ENCODE results near the gene POU4F1.

Gene POU4F1

DNA sequence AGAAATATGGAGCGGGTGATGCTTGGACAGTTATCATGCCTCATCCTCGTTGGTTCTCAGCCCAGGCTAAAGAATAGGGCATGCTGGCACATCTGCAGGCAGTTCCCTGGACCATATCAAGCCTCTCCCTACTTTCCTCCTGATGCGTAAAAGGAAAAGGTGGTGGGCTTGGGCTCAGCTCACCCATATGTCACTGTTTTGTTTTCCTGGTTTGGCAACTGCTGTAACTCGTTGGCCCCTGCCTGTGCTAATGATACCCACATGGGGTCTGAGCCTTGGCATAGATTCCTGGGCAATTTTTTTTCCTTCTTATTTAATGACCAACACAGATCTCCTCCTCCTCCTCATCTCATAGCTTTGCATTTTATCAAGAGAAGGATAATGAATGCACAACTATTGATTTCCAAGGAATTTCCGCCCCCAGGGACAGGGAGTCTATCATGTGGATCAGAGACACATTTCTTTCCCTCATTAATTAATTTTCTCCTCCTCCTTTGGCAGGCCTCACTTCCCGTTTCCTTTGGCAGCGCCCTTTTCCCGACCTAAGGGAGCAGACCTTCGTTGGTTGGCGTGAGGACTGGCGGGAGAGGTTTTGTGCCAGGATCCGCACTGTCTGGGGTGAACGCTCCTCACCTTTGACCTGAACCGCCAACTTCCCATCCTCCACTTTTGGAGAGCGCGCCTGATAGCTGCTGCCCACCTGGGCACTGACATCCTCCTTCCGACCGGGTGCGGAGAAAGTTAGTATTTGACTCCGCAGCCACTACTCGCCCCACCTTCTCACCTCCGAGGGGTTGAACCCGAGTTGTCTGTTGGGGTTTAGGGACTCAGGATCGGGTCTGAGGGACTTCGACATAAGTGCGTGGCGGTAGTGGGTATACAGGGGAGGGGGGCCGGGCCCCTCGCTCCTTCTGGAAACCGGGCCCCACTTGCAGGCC is 3.4 kb upstream of the POU4F1 start:
- DNase-seq (ENCODE audit: low read depth, low spot score) = no peak

DNA sequence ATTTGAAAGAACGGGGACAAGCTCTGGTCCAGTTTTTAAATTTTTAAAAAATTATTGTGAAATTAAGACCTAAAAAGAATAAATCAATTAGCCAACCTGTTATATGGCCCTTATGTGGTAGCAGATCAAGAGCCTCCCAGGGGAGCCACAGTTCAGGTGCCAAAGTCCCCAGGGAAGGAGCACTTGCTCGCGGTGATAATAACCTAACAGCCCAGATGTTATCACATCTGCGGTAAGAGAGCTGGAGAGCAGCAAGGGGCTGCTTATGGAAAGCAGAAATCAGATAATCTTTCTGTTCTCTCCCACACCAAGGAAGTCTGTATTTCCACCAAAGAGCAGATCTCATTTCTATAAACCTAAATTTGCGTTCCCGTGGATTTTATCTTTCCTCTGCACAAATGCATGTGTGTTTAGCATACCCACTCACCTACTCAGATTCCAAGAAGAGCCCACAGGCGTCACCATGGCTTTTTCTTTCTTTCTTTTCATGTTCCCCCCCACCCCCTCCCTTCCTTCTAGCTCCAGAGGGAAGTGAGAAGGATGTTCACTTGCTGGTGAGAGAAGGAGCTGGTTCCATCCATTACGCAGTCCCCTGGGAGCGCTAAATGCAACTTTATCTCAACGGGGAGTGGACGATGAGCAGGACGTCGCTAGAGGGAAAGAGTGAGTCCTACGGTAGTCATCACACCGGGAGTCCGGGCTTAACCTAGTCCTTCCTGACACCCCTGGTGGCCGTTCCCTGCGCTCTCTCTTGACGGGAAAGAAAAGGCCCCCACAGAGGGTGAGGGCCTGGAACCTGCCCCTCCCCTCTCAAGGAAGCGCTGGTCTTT is 1.6 kb upstream of the POU4F1 start:
- DNase-seq (ENCODE audit: low read depth, low spot score) = peak; percentile 64

DNA sequence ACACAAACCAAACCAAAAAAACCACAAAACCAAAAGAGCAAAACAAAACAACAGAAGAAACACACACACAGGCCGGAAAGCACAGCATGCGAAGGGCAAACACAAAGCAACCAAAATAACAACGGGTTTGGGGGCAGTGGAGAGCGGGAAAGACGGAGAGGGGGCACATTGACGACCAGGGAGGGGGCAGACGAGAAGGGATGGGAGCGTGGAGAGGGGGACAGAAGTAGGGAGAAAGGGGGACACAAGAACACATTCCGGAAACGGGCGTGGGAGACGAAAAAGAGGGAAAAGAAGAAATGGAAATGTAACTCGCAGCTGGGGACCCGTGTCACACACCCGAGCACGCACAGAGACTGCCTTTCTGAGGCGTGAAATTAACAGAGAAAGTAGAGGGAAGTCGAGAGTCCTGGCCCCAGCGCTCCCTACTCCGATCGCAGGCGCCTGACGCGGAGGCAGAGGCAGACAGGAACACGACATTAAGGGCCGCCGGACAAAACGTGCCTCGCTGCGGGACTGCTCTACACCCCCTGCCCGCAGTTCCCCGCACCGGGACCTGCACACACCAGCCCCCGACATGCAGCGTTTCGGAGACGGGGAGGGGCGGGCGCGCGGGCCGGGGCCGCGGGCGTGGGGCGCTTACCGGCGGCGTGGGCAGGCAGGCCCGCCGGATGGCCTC is 652 bp downstream of the POU4F1 start:
- DNase-seq (ENCODE audit: low read depth, low spot score) = peak; percentile 38

DNA sequence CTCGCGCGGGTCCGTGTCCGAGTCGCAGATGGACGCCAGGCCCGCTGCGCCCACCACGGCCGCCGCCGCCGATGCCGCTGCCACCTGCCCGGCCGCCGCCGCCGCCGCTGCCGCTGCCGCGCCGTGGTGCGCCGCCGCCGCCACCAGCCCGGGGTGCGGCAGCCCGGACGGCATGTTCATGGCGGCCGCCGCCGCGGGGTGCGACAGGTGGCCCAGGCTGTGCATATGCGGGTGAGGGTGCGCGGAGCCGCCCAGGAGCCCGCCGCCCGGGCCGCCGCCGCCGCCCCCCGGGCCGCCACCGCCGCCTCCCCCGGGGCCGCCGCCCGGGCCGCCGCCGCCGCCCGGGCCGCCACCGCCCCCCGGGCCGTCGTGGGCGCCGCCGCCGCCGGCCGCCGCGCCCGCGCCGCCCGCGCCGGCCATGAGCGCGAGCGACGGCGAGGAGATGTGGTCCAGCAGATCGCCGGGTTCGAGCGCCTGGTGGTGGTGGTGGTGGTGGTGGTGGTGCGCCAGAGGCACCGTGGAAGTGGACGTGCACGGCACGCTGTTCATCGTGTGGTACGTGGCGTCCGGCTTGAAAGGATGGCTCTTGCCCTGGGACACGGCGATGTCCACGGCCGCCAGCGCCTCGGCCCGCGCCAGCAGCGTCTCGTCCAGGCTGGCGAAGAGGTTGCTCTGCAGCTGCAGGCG is 1.3 kb downstream of the POU4F1 start:
- DNase-seq (ENCODE audit: low read depth, low spot score) = no peak

DNA sequence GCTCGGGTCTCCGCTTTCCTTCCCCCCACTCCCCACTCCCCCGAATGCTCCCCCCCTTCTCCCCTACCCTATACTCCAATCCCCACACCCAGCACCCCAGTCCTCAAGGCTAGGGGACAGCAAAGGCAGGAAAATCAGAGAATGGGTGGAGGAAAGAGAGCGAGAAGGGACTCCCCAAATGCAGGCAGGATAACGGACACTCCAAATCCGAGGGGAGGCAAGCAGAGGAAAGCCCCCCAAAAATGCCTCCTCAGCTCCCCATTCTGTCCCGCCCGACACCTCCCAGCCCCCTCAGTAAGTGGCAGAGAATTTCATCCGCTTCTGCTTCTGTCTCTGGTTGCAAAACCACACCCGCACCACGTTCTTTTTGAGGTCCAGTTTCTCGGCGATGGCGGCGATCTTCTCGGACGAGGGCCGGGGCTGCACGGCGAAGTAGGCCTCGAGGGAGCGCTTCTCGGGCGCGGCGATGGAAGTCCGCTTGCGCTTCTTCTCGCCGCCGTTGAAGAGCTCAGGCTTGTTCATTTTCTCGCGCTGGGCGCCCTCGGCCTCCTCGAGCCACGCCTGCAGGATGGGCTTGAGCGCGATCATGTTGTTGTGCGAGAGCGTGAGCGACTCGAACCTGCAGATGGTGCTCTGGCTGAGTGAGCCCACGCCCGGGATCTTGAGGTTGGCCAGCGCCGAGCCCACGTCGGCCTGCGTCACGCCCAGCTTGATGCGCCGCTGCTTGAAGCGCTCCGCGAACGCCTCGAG is 2.1 kb downstream of the POU4F1 start:
- DNase-seq (ENCODE audit: low read depth, low spot score) = peak; percentile 39

DNA sequence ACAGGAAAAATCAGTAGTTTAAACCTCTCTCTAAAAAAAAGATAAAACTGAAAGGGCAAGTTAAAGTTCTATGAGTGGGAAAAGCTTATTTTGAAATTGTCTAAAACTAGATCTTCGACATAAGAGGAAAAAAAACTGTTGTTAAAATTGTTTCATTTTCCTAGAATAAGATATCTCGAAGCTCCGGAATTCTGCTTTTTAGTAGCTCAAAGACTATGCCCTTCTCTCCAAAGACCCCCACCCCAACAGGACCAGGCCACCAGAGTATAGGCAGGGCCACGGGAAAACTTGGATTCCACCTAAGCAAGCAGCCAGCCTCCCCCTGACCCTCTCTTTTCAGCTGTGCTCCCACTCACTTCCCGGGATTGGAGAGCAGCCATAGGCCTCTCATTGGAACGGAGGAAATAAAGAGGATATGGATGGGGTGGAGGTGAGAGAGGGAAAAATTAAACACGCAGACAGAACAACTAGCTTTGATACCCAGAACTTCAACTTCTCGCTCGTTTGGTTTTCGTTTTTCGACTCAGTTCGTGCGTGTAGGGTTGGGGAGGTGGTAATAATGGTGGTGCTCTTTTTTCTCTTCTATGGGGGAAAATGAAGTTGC is 3.0 kb downstream of the POU4F1 start:
- peak; percentile 10 for DNase-seq (ENCODE audit: low read depth, low spot score)

DNA sequence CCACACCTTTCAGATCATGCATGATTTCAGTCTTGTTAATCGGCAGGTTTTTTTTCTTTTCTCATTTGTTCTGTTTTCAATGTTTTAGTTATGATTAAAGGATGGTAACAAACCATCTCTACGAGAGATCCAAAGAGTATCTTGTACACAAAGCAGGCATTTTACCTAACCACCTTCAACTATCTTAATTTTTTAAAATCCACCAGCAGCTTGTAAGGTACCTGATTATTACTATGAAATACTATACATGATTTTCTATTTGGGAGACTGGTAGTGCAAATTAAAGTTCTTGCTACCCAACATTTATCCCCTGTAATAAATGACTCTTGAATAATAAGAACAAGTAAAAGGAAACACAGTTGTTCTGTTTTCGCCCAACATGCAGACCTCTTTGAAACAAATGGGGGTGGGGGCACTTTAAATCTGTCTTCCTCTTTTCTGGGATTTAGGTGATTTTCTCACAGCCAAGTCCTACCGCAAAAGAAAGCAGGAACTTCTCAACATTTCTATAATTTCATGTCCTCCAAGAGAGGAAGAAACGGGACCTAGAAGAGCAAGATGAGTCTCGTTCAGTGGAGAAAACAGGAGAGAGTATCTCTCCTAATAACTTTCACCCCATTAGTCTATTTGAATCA is 3.6 kb downstream of the POU4F1 start:
- DNase-seq (ENCODE audit: low read depth, low spot score) = no peak

DNA sequence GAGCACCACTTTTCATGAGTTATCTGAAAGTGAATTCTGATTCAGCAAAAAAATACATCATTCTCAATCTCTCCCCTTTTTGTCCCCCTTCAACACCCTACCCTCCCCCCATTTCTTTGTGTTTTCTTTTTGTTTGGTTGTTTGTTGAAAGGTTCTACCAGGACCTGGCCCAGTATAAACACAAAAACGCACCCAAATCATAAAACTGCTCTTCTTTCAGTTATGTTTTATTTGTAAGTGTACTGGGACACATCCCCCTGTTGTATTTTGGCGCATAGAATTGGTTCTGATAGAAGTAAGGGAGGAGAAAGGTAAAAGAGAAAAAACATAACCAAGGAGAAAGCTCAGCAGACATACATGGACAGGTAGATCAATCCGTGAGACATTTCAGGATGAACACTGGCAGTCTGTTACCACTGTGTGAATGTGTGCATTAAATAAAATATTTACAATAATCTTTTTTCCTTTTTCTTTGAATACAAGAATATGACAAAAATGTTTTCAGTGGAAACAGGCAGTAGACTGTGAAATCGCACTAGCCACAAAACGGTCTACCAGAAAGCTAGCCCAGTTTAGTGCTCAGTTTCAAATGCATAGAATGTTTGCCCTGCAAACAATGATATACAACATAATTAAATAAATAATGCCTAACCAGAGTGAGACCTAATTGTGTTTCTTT is 4.2 kb downstream of the POU4F1 start:
- no peak for DNase-seq (ENCODE audit: low read depth, low spot score)

DNA sequence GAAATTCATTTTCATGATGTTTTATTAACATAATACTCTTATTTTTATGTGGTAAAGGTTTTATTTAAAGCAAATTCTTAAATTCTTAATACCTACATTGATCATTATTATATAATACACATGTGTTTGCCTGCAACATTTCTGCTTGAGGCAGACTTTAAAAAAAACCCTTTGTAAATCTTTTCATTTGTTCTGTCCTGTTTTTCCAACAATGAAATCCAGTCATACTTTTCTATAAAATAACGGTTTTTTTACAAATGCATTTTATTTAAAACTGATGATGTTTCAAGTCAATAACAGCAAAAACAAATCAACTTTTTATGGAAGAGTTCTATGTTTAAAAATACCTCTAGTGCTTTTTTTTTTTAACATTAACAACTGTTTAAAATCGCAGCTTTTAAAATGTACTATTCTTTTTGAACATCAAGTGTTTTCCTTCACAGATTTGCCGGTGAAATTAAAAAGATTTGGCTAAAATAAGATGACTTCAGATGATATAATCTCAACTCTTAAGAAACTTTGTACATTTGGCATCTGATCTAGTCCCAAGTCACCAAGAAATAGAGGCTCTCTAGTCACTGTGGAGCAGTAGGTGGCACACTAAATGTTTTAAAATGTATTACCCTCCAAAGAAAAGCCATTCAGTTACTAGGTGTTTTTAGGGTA is 5.1 kb downstream of the POU4F1 start:
- no peak for DNase-seq (ENCODE audit: low read depth, low spot score)

DNA sequence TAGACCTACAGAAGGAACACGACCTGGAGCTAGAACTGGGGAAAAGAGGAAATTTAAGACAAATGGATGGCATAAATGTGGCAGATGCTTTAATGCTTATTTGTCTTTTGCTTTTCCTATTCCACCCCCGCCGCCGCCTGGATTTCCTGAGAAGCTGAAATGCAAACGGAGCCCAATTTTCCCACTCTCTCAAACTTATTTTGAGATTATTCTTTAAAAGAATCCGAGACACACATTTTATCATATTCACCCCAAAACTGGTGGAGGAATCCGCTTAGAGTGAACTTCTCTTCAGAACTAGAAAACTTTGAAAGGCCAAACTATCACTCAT is 5.8 kb downstream of the POU4F1 start:
- peak; percentile 13 for DNase-seq (ENCODE audit: low read depth, low spot score)

DNA sequence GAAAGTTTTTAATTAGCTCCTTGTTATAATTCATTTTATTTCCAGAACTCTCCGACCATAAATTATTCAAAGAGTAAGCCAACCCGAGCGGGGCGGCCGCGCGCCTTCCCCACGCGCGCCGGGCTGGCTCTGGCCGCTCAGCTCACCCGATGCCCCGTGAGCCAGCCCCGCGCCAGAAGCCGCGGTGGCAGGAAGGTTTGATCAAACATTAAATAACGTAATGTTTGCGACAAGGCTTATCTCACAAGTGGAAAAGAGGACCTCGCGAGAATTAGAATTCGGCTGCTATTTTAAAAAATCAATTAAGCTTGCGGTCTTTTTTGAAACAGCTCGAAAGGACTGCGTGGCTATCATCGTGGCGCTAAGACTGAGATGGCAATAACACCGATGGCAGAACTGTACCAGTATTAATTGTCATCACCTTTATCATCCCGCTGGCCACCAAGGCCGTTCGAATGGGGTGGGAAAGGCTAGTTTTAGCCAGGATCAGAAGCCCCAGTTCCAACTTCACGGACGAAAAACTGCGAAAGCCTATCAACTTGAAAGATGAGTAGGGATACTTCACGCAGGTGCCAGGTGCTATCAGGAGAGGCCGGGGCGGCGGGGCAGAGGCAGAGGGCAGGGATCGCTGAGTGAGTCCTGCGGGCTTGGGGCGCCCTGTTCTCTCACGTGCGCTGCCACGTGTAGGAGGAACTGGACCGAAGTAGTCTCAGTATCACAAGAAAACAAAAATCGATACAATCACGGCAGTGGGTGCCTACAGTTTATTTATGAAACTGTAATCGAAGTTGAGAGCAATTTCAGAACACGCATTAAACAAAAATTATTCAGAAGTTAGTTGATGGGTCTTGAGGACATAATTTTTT is 6.4 kb downstream of the POU4F1 start:
- peak; percentile 39 for DNase-seq (ENCODE audit: low read depth, low spot score)

DNA sequence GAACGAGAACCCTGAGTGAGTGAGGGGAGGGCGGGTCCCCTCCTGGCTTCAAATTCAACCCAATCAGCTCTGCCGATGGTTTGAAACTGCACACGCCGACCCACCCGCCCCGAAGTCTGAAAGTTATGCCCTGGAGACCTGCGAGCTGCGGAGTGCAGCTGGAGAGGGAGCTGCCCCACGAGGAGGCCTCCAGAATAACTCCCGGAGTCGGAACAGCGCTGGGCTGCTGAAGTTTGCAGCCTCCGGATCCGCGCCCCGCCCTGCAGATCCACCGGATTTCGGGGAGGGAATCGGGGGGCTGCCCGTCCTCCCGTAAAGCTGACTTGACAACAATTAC is 7.0 kb downstream of the POU4F1 start:
- DNase-seq (ENCODE audit: low read depth, low spot score) = no peak

DNA sequence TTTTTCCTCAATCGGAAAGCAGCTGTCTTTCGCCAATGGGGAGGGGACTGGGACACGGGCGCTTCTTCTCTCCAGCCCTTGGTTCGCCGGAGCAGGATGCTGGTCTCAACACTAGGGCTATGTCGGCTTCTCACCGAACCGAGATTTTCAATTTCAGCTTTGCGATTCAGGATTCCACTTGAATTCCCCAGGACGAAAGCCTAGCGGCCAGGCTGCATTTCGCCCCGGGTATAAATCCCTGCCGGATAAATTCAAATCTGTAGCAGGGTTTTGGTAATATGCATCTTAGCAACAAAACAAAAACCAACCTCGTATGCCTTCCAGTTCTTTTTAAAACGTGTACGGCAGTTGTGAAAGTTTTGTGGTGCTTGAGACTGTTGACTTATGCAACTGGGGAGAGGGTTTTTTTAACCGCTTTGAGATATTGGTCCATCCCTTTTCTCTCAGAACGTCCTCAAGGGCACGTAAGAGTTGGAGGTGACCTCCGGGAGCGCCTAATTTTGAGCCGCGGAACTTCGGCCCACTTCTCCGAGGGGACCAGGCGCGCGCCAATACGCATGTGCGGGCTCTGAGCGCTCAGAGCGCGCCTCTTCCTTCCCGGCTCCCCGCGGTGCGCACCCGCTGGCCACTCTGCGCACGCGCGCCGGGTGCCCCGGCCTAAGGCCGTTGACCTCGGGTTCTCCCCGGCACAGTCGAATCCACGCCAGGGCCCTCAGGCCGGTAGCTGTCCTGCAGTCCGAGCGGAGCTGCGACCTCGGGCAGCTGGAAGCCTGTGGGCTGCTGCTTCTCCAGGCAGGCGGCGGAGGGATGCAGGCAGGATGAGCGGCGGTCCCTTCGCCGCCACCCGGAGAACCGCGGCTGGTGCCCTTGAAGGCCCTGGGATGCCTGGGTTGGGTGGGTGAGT is 7.6 kb downstream of the POU4F1 start:
- peak; percentile 78 for DNase-seq (ENCODE audit: low read depth, low spot score)

DNA sequence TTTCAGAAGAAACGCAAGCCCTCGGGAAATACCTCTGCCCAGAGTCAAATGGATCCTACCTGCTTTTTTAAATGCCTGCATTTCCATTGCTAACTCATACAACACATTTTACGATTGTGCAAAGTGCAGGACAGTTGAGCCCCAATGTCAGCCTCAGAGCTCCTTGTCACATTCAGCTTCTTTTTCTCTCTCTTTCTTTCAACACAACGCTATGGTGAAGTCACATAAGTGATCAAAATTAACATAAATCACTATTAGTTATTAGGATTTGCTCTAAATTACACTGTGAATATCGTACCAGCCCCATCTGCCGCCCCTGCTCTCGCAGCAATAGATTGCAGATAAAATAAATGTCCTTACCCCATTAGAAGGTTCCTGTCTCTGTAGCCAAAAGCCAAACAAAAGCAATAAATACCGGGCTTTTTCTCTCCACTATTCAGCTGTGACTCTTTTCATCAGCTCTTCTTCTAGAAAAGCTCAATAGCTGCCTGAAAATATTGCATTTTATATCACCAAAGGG is 8.8 kb downstream of the POU4F1 start:
- no peak for DNase-seq (ENCODE audit: low read depth, low spot score)

DNA sequence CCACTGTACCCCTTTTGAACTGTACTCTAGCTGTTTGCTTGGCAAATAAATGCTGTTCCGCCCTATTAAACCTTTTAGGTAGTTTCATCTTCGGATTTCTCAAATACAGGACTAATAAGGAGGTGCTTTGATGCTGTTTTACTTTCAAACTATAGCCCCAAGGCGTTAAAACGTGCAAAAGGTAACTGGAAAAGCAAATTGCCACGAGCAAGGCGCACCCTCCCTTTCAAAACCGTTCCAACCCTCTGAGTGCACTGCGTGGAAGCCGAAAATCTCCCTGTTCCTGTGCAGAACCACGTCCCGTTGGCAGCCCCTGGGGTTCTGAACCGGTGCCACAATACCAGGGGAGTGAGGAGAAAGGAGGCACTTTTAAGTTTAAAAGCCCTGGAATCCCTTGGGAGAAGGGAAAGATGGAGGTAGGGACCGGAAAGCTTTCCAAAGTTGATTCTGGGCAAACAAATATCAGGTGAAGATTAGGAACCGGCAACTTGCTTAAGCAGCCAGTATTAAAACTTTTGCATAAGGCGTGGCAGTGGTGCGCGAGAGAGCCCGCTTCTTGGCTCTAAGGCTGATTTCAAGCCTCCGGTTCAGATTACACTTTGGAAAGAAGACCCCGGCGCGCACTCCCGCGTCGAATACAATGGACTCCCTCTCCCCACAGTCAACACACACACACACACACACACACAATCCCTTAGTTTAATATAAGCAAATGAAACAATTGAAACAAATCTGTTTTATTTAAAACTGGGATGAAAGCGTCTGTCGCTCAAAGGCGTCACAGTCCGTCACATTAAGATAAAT is 9.5 kb downstream of the POU4F1 start:
- DNase-seq (ENCODE audit: low read depth, low spot score) = peak; percentile 63

DNA sequence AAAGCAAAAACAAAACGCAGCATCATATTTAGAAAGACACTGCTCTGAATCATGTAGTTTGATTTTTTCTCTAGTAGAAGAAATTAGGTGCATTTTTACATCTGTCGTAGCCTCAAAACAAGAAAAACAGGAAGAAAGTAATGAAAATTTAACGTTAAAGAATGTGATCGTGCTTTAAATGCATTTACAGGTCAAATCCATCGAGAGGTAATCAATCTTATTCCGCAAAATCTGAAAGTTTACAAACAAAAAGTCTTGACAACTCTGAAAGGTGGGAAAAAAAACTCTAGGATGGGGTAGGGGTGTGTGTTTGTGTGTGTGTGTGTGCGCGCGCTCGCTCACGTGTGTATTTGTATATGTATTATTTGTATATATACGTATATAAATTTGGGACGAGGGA is 10.2 kb downstream of the POU4F1 start:
- DNase-seq (ENCODE audit: low read depth, low spot score) = no peak

Data from ELF-1 (cell line).